HAP-1 (cell line): Measurements from ENCODE around the gene CLDN6.
A peak's percentile ranks its signal among the peaks of the same experiment; 100 is the strongest.

Source experiments
- DNase-seq, 2 experiments: peaks; one replicate each; pipeline ENCODE4 v3.0.0-alpha.2; 2016 to 2020; ENCODE audit warnings: low spot score in 2 of 2
- H3K27me3 ChIP-seq: fragments of 250-450 bp; sonication (Bioruptor Pico); 2 replicates; pipeline ENCODE4 v1.5.1; 2020; ENCODE audit warnings: low read depth, mild to moderate bottlenecking, moderate library complexity
- H3K36me3 ChIP-seq: fragments of 250-450 bp; sonication (Bioruptor Pico); replicated peaks from 2 replicates; pipeline ENCODE4 v1.5.1; 2020; ENCODE audit warnings: mild to moderate bottlenecking
- H3K4me1 ChIP-seq: fragments of 250-450 bp; sonication (Bioruptor Pico); 2 replicates; pipeline ENCODE4 v1.5.1; 2020; ENCODE audit warnings: mild to moderate bottlenecking
- H3K4me3 ChIP-seq: fragments of 250-450 bp; sonication (Bioruptor Pico); 2 replicates; pipeline ENCODE4 v1.5.1; 2020; ENCODE audit warnings: mild to moderate bottlenecking, moderate library complexity
- H3K9me3 ChIP-seq: fragments of 250-450 bp; sonication (Bioruptor Pico); 2 replicates; pipeline ENCODE4 v1.5.1; 2020; ENCODE audit warnings: mild to moderate bottlenecking, moderate library complexity
- in situ Hi-C: fragments of 300-500 bp; cut with MboI; formaldehyde crosslinking; loops from 3 replicates; pipeline ENCODE4 v1.14.3; 2020; ENCODE audit warnings: low sequenced_read_pairs, inconsistent platforms, mixed read lengths

The CLDN6 gene

GRCh38 chr16:3020604-3021448 lies 2.8 kb upstream of the CLDN6 start:
- Histone ChIP-seq H3K27me3 (no peaks in the 10 kb centered on the region), H3K4me1 (peaks cover 22% of the 10 kb centered on the region), H3K4me3 (peak overlapping the region; percentile 47), H3K9me3 (no peaks in the 10 kb centered on the region), H3K36me3 (peaks cover 10% of the 10 kb centered on the region)
- in situ Hi-C loops = loop anchor here (5.0 kb wide), 1 partner anchor 49 kb away; no protein-coding TSS in a partner anchor
- DNase-seq = peak; percentile 35 to 75

- no peaks in the 10 kb centered on the region for H3K9me3 ChIP-seq
- H3K4me1 ChIP-seq = peaks cover 22% of the 10 kb centered on the region
- H3K27me3 ChIP-seq = no peaks in the 10 kb centered on the region
- H3K36me3 ChIP-seq = peaks cover 8% of the 10 kb centered on the region
- DNase-seq = peak; percentile 79 to 86
- in situ Hi-C loops = loop anchor here (5.0 kb wide), 1 partner anchor 48 kb away; no protein-coding TSS in a partner anchor
- peak within 1 kb of the TSS; percentile 47 for H3K4me3 ChIP-seq
These were observed 2.2 kb upstream of the CLDN6 start, which contains the start of gene TNFRSF12A for GRCh38 chr16:3020247-3020603. Gene TNFRSF12A (plus strand): TSS chr16:3020368. CDS start chr16:3020398, 30 bp downstream.

- Histone ChIP-seq H3K27me3 (no peaks in the 10 kb centered on the region), H3K36me3 (peaks cover 8% of the 10 kb centered on the region), H3K9me3 (no peaks in the 10 kb centered on the region), H3K4me1 (peaks cover 22% of the 10 kb centered on the region), H3K4me3 (peak overlapping the region; percentile 47)
- DNase-seq = no peak
- in situ Hi-C loops = loop anchor here (5.0 kb wide), 1 partner anchor 47 kb away; no protein-coding TSS in a partner anchor
These were observed 1.7 kb upstream of the CLDN6 start for GRCh38 chr16:3019594-3020246.

DNA sequence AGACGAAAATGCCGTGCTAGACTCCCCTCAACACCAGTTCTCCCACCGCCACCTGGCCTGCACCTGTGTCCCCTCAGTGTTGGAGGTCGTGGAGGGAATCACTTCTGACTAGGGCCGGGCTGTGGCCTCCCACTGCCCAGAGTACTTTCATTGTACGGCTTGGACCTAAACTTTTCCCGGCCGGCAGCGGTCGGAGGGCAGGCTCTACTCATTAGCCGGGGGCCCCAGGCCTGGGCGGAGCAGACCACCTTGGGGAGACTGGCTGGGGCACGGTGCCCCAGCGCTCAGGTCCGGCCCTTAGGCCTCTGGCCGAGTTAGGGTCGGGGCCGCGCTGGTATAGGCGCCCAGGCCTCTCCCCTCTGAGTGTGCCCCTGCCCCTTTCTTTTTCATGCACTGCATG lies 639 bp downstream of the CLDN6 start:
- Histone ChIP-seq H3K27me3 (no peaks in the 10 kb centered on the region), H3K9me3 (no peaks in the 10 kb centered on the region), H3K4me1 (peaks cover 9% of the 10 kb centered on the region), H3K4me3 (no peak overlapping the region), H3K36me3 (peaks cover 8% of the 10 kb centered on the region)
- DNase-seq = no peak
- in situ Hi-C loops = no loop called here

DNA sequence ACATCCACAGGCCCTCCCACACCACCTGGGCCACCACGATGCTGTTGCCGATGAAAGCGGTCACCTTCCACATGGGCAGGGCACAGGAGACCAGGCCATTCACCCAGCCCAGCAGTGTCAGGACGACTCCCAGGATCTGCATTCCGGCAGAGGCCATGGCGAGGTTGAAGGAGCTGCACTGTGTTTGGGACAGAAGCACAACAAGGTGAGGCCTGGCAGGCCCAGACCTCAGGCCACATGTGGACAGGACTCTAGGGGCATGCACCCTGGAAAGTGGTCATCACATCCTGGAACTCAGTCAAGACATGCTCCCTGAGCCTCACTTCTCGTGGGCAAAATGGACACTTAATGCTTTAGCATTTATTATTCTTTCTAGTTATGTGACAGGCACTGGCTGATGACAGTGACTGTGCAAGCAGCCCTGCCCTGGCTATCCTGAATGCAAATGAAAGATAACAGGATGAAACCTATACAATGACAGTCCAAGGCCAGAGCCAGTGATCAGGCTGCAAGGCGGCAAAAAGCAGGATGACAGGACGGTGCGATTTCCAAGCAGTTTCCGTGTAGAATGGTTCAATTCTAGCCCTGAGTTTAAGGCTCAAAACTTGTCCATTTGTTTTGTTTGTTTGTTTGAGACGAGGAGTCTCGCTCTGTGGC lies 2.0 kb downstream of the CLDN6 start:
- in situ Hi-C loops = no loop called here
- DNase-seq = no peak
- H3K36me3 ChIP-seq = no peaks in the 10 kb centered on the region
- no peaks in the 10 kb centered on the region for H3K9me3 ChIP-seq
- no peaks in the 10 kb centered on the region for H3K27me3 ChIP-seq
- no peak overlapping the region for H3K4me3 ChIP-seq
- no peaks in the 10 kb centered on the region for H3K4me1 ChIP-seq

- no peak for DNase-seq
- H3K36me3 ChIP-seq = no peaks in the 10 kb centered on the region
- no peaks in the 10 kb centered on the region for H3K4me1 ChIP-seq
- no peak overlapping the region for H3K4me3 ChIP-seq
- H3K27me3 ChIP-seq = no peaks in the 10 kb centered on the region
- H3K9me3 ChIP-seq = no peaks in the 10 kb centered on the region
- in situ Hi-C loops = no loop called here
These were observed 3.0 kb downstream of the CLDN6 start for GRCh38 chr16:3014971-3015370.

GRCh38 chr16:3013998-3014690 lies 3.8 kb downstream of the CLDN6 start:
- Histone ChIP-seq H3K4me1 (no peaks in the 10 kb centered on the region), H3K36me3 (no peaks in the 10 kb centered on the region), H3K4me3 (no peak overlapping the region), H3K27me3 (no peaks in the 10 kb centered on the region), H3K9me3 (no peaks in the 10 kb centered on the region)
- in situ Hi-C loops = no loop called here
- no peak for DNase-seq

- in situ Hi-C loops = no loop called here
- DNase-seq = no peak
- Histone ChIP-seq H3K4me1 (peaks cover 3% of the 10 kb centered on the region), H3K27me3 (no peaks in the 10 kb centered on the region), H3K9me3 (no peaks in the 10 kb centered on the region), H3K36me3 (no peaks in the 10 kb centered on the region), H3K4me3 (no peak overlapping the region)
These were observed 4.5 kb downstream of the CLDN6 start for GRCh38 chr16:3013491-3013951.

GRCh38 chr16:3012828-3013420 lies 5.1 kb downstream of the CLDN6 start, which contains the start of gene CLDN9:
Gene CLDN9 (plus strand): TSS chr16:3012923. CDS start chr16:3013363, 440 bp downstream.
- in situ Hi-C loops = no loop called here
- Histone ChIP-seq H3K36me3 (no peaks in the 10 kb centered on the region), H3K27me3 (no peaks in the 10 kb centered on the region), H3K9me3 (no peaks in the 10 kb centered on the region), H3K4me3 (no peak within 1 kb of the TSS), H3K4me1 (peaks cover 9% of the 10 kb centered on the region)
- no peak for DNase-seq

- Histone ChIP-seq H3K36me3 (no peaks in the 10 kb centered on the region), H3K9me3 (no peaks in the 10 kb centered on the region), H3K4me3 (no peak overlapping the region), H3K4me1 (peaks cover 15% of the 10 kb centered on the region), H3K27me3 (no peaks in the 10 kb centered on the region)
- DNase-seq = no peak
- in situ Hi-C loops = no loop called here
These were observed 5.7 kb downstream of the CLDN6 start for GRCh38 chr16:3012246-3012645.

DNA sequence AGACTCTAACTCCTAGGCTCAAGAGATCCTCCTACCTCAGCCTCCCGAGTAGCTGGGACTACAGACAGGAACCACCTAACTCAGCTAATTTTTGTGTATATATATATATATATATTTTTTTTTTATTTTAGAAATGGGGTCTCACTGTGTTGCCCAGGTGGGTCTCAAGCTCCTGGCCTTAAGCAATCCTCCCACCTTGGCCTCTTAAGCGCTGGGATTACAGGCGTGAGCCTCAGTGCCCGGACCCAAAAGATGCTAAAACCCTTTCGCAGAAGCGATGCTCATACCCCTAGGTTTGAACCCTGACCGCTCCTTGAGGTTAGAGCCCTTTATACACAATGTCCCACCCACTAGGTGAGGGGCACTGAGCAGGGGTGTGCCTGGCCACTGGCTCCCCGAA lies 7.5 kb downstream of the CLDN6 start:
- Histone ChIP-seq H3K4me3 (no peak overlapping the region), H3K36me3 (no peaks in the 10 kb centered on the region), H3K4me1 (peaks cover 15% of the 10 kb centered on the region), H3K9me3 (no peaks in the 10 kb centered on the region), H3K27me3 (no peaks in the 10 kb centered on the region)
- in situ Hi-C loops = no loop called here
- no peak for DNase-seq

- H3K36me3 ChIP-seq = no peaks in the 10 kb centered on the region
- peaks cover 19% of the 10 kb centered on the region for H3K4me1 ChIP-seq
- in situ Hi-C loops = no loop called here
- H3K9me3 ChIP-seq = no peaks in the 10 kb centered on the region
- no peak for DNase-seq
- no peak overlapping the region for H3K4me3 ChIP-seq
- no peaks in the 10 kb centered on the region for H3K27me3 ChIP-seq
These were observed 8.2 kb downstream of the CLDN6 start for GRCh38 chr16:3009568-3010390.
